GM12878 (cell line): ENCODE measurements around the gene FFAR1. TPM values are rescaled to one million over a fixed set of nuclear protein-coding genes. Genes with fewer than 3 reads are reported as not detected.

ENCODE experiments used
- CHD4 ChIP-seq: fragments of 200-600 bp; sonication (generic); IDR thresholded peaks from 2 replicates; pipeline ENCODE4 v1.6.1; 2016; ENCODE audit warnings: mild to moderate bottlenecking
- EZH2 ChIP-seq: IDR thresholded peaks from 2 replicates; pipeline ENCODE4 v1.6.1; 2012; ENCODE audit warnings: low read depth, mild to moderate bottlenecking, control low read depth, inconsistent platforms, low read length, borderline replicate concordance; ENCODE audit not compliant: control insufficient read depth
- MEF2A ChIP-seq: IDR thresholded peaks from 2 replicates; pipeline ENCODE4 v1.6.1; 2011; ENCODE audit warnings: low read depth, mild to moderate bottlenecking, low read length, moderate library complexity; ENCODE audit not compliant: insufficient read depth
- MEF2B ChIP-seq: fragments of 450-650 bp; IDR thresholded peaks from 2 replicates; pipeline ENCODE4 v1.6.1; 2018; ENCODE audit warnings: mild to moderate bottlenecking, moderate library complexity; ENCODE audit not compliant: partially characterized antibody, poor library complexity, severe bottlenecking
- MTA3 ChIP-seq: IDR thresholded peaks from 2 replicates; pipeline ENCODE4 v1.6.1; 2012; ENCODE audit warnings: low read length, inconsistent platforms, borderline replicate concordance
- NFIC ChIP-seq: IDR thresholded peaks from 2 replicates; pipeline ENCODE4 v1.6.1; 2012; ENCODE audit warnings: low read depth, mild to moderate bottlenecking, inconsistent platforms, low read length, moderate library complexity
- PML ChIP-seq: IDR thresholded peaks from 2 replicates; pipeline ENCODE4 v1.6.1; 2012; ENCODE audit warnings: low read length, inconsistent platforms
- RB1 ChIP-seq: fragments of 450-650 bp; formaldehyde crosslinking; IDR thresholded peaks from 2 replicates; pipeline ENCODE4 v1.6.1; 2017; ENCODE audit warnings: mild to moderate bottlenecking, borderline replicate concordance
- TAF1 ChIP-seq: IDR thresholded peaks from 2 replicates; pipeline ENCODE4 v1.6.1; 2011; ENCODE audit warnings: mild to moderate bottlenecking, low read depth, low read length, borderline replicate concordance
- polyA plus RNA-seq, 11 experiments: library from polyadenylated mRNA; depleted of rRNA in 4 of 11; unstranded in 6 of 11; stranded (reverse) in 5 of 11; fragments of >200 nt; fragmentation: Nextera tagmentation in 4 of 11; fragmentation: Illumina TruSeq in 1 of 11; extraction: Ambion mirVana in 4 of 11; extraction: Trizol in 1 of 11; gene quantifications; 1 replicate in 1 of 11; 2 replicates in 10 of 11; pipeline versions ENCODE4 v1.2.1 to v1.2.3, GENCODE V29; 2011 to 2016; ENCODE audit warnings: inconsistent platforms in 2 of 11, missing spikeins in 2 of 11, low read depth in 1 of 11
- total RNA-seq, 4 experiments: library from RNA; depleted of rRNA in 3 of 4; stranded (reverse); fragments of >200 nt in 3 of 4; fragmentation: Illumina TruSeq in 1 of 4; extraction: Trizol in 1 of 4; gene quantifications; 2 replicates each; pipeline versions ENCODE4 v1.2.1 to v1.2.3, GENCODE V29; 2013 to 2021
- TF ChIP-seq, protein P1 (sequence below): fragments of 450-650 bp; conservative IDR thresholded peaks from 2 replicates; pipeline ENCODE4 v1.6.1; 2017; ENCODE audit warnings: mild to moderate bottlenecking, moderate library complexity
- TF ChIP-seq, protein P2 (sequence below): IDR thresholded peaks from 2 replicates; pipeline ENCODE4 v1.6.1; 2011; ENCODE audit warnings: low read depth, mild to moderate bottlenecking, low read length, moderate library complexity, borderline replicate concordance; ENCODE audit errors: extremely low read depth
- TF ChIP-seq, protein P3 (sequence below): fragments of 450-650 bp; IDR thresholded peaks from 2 replicates; pipeline ENCODE4 v1.6.1; 2016; ENCODE audit warnings: mild to moderate bottlenecking
- TF ChIP-seq, protein P4 (sequence below): fragments of 450-650 bp; IDR thresholded peaks from 2 replicates; pipeline ENCODE4 v1.6.1; 2017; ENCODE audit warnings: mild to moderate bottlenecking, moderate library complexity
- TF ChIP-seq, protein P5 (sequence below): IDR thresholded peaks from 2 replicates; pipeline ENCODE4 v1.6.1; 2012; ENCODE audit warnings: low read depth, low read length, improper control_type of control experiment
- TF ChIP-seq, protein P6 (sequence below): IDR thresholded peaks from 2 replicates; pipeline ENCODE4 v1.6.1; 2012; ENCODE audit warnings: low read length, inconsistent platforms
- TF ChIP-seq, protein P7 (sequence below): fragments of 150-350 bp; IDR thresholded peaks from 2 replicates; pipeline ENCODE4 v1.6.1; 2014; ENCODE audit warnings: mild to moderate bottlenecking, low read depth, low read length

The FFAR1 gene
- total and polyA plus RNA-seq, 10 of the 15 experiments (the other 5 are each of a cell fraction or from before 2014, with no cell fraction given), result 0.05 to 0.62 (median 0.14) TPM; not detected in 2

DNA sequence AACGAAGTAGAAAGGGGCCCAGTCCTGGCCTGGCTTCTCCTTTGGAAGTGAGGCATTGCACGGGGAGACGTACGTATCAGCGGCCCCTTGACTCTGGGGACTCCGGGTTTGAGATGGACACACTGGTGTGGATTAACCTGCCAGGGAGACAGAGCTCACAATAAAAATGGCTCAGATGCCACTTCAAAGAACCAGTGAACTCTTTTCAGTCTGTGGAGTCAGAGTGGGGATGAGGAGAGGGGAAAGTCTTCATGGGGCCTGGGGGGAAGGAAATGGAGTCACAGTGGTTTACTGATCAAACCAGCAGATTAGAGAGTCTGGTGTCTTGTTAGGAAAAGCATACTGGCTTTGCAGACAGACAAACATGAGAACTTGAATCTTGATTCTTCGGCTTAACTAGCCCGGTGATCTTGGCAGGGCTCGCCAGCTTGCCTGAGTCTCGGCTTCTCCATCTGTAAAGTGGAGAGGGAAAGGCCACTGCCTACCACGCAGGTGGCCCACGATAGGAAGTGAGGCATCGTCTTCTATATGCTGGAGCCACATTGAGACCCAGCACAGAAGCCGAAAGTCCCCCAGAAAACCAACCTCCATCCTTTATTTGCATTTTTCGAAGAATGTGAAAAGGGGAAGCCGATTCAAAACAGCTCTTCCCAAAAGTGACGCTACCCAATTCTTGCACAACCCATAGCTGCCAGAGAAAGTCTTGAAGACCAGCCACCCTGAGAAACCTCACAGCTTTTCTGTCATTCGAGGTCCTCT, at the start of gene FFAR1 (continued):
- TF ChIP-seq, protein P1, sequence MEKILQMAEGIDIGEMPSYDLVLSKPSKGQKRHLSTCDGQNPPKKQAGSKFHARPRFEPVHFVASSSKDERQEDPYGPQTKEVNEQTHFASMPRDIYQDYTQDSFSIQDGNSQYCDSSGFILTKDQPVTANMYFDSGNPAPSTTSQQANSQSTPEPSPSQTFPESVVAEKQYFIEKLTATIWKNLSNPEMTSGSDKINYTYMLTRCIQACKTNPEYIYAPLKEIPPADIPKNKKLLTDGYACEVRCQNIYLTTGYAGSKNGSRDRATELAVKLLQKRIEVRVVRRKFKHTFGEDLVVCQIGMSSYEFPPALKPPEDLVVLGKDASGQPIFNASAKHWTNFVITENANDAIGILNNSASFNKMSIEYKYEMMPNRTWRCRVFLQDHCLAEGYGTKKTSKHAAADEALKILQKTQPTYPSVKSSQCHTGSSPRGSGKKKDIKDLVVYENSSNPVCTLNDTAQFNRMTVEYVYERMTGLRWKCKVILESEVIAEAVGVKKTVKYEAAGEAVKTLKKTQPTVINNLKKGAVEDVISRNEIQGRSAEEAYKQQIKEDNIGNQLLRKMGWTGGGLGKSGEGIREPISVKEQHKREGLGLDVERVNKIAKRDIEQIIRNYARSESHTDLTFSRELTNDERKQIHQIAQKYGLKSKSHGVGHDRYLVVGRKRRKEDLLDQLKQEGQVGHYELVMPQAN, result no peak
- TF ChIP-seq TAF1 (peak; percentile 60; the same call in 1 of the 2 replicates), NFIC (peak; percentile 80), MTA3 (0 out of 2 replicates have a peak, but pooled peaks have one; percentile 27), CHD4 (no peak), MEF2B (no peak), EZH2 (no peak), PML (no peak; the same call in none of the 2 replicates), RB1 (no peak), MEF2A (0 out of 2 replicates have a peak, but pooled peaks have one; percentile 23)
- TF ChIP-seq, protein P2, sequence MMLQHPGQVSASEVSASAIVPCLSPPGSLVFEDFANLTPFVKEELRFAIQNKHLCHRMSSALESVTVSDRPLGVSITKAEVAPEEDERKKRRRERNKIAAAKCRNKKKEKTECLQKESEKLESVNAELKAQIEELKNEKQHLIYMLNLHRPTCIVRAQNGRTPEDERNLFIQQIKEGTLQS, result no peak
- TF ChIP-seq, protein P3, sequence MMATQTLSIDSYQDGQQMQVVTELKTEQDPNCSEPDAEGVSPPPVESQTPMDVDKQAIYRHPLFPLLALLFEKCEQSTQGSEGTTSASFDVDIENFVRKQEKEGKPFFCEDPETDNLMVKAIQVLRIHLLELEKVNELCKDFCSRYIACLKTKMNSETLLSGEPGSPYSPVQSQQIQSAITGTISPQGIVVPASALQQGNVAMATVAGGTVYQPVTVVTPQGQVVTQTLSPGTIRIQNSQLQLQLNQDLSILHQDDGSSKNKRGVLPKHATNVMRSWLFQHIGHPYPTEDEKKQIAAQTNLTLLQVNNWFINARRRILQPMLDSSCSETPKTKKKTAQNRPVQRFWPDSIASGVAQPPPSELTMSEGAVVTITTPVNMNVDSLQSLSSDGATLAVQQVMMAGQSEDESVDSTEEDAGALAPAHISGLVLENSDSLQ, result 0 out of 2 replicates have a peak, but pooled peaks have one; percentile 18
- TF ChIP-seq, protein P4, sequence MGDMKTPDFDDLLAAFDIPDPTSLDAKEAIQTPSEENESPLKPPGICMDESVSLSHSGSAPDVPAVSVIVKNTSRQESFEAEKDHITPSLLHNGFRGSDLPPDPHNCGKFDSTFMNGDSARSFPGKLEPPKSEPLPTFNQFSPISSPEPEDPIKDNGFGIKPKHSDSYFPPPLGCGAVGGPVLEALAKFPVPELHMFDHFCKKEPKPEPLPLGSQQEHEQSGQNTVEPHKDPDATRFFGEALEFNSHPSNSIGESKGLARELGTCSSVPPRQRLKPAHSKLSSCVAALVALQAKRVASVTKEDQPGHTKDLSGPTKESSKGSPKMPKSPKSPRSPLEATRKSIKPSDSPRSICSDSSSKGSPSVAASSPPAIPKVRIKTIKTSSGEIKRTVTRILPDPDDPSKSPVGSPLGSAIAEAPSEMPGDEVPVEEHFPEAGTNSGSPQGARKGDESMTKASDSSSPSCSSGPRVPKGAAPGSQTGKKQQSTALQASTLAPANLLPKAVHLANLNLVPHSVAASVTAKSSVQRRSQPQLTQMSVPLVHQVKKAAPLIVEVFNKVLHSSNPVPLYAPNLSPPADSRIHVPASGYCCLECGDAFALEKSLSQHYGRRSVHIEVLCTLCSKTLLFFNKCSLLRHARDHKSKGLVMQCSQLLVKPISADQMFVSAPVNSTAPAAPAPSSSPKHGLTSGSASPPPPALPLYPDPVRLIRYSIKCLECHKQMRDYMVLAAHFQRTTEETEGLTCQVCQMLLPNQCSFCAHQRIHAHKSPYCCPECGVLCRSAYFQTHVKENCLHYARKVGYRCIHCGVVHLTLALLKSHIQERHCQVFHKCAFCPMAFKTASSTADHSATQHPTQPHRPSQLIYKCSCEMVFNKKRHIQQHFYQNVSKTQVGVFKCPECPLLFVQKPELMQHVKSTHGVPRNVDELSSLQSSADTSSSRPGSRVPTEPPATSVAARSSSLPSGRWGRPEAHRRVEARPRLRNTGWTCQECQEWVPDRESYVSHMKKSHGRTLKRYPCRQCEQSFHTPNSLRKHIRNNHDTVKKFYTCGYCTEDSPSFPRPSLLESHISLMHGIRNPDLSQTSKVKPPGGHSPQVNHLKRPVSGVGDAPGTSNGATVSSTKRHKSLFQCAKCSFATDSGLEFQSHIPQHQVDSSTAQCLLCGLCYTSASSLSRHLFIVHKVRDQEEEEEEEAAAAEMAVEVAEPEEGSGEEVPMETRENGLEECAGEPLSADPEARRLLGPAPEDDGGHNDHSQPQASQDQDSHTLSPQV, result peak; percentile 99
- TF ChIP-seq, protein P5, sequence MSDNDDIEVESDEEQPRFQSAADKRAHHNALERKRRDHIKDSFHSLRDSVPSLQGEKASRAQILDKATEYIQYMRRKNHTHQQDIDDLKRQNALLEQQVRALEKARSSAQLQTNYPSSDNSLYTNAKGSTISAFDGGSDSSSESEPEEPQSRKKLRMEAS, result peak; percentile 67; the same call in 1 of the 2 replicates
- TF ChIP-seq, protein P6, sequence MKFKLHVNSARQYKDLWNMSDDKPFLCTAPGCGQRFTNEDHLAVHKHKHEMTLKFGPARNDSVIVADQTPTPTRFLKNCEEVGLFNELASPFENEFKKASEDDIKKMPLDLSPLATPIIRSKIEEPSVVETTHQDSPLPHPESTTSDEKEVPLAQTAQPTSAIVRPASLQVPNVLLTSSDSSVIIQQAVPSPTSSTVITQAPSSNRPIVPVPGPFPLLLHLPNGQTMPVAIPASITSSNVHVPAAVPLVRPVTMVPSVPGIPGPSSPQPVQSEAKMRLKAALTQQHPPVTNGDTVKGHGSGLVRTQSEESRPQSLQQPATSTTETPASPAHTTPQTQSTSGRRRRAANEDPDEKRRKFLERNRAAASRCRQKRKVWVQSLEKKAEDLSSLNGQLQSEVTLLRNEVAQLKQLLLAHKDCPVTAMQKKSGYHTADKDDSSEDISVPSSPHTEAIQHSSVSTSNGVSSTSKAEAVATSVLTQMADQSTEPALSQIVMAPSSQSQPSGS, result peak; percentile 71; the same call in 1 of the 2 replicates
- TF ChIP-seq, protein P7, sequence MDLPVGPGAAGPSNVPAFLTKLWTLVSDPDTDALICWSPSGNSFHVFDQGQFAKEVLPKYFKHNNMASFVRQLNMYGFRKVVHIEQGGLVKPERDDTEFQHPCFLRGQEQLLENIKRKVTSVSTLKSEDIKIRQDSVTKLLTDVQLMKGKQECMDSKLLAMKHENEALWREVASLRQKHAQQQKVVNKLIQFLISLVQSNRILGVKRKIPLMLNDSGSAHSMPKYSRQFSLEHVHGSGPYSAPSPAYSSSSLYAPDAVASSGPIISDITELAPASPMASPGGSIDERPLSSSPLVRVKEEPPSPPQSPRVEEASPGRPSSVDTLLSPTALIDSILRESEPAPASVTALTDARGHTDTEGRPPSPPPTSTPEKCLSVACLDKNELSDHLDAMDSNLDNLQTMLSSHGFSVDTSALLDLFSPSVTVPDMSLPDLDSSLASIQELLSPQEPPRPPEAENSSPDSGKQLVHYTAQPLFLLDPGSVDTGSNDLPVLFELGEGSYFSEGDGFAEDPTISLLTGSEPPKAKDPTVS, result no peak
